ENCODE data around the gene ZNF205. TPM values are rescaled to one million over a fixed set of nuclear protein-coding genes. Genes with fewer than 3 reads are reported as not detected.

Gene ZNF205
- total and polyA plus RNA-seq, 2 experiments from 2014 or later = 16.6 to 29.1 TPM

GRCh38 chr16:3099732-3100499 is 12.5 kb upstream of the ZNF205 start (continued):
- no peak for TF ChIP-seq ZNF462 (CRISPR knock-in tag; IDR thresholded peaks at IDR 0.05)
- TF ChIP-seq ZNF331 (CRISPR knock-in tag; IDR thresholded peaks at IDR 0.05; ENCODE audit: low read depth) = no peak
- TF ChIP-seq ETS1 (IDR thresholded peaks at IDR 0.05) = peak; percentile 43; the same call in 1 of the 2 replicates
- no peak for TF ChIP-seq EZH2 (IDR thresholded peaks at IDR 0.05; ENCODE audit: low read depth, unreplicated experiment)

- peak; percentile 2 for ATAC-seq
- Histone ChIP-seq H3K27me3 (ENCODE audit: insufficient read depth) (no peaks in the 10 kb centered on the region), H3K36me3 (ENCODE audit: insufficient read depth) (no peaks in the 10 kb centered on the region), H3K27ac (ENCODE audit: low read depth) (peak overlapping the region; percentile 95), H2AFZ (no peak overlapping the region), H3F3A (replicated peaks; ENCODE audit: low read depth) (peaks cover 49% of the 10 kb centered on the region), H3K4me3 (peak overlapping the region; percentile 32; the same call in 1 of the 2 replicates), H4K20me1 (replicated peaks; ENCODE audit: insufficient read depth) (no peaks in the 10 kb centered on the region), H3K79me2 (replicated peaks; ENCODE audit: insufficient read depth) (peaks cover 21% of the 10 kb centered on the region), H3K4me1 (ENCODE audit: insufficient read depth) (peaks cover 46% of the 10 kb centered on the region), H3K4me2 (peak overlapping the region; percentile 69), H3K9me2 (ENCODE audit: insufficient read depth) (no peaks in the 10 kb centered on the region)
- H3K27ac Mint-ChIP-seq = peak overlapping the region; percentile 87
- DNase-seq (ENCODE audit: low spot score) = peak; percentile 90
- H3K27me3 Mint-ChIP-seq (ENCODE audit: insufficient read depth, low read depth, poor library complexity) = peaks cover 35% of the 10 kb centered on the region
- H3K36me3 Mint-ChIP-seq (ENCODE audit: low read depth) = peaks cover 25% of the 10 kb centered on the region
- no peaks in the 10 kb centered on the region; the same call in 1 of the 3 replicates for H3K9me3 Mint-ChIP-seq
- peaks cover 50% of the 10 kb centered on the region for H3K4me1 Mint-ChIP-seq
- H3K4me3 Mint-ChIP-seq = peak overlapping the region; percentile 43; the same call in 2 of the 3 replicates
- no peak for TF ChIP-seq ETS1 (IDR thresholded peaks at IDR 0.05)
- TF ChIP-seq JUNB (IDR thresholded peaks at IDR 0.05; ENCODE audit: unreplicated experiment) = no peak
- TF ChIP-seq CREB1 (CRISPR knock-in tag; IDR thresholded peaks at IDR 0.05; ENCODE audit: low read depth) = peak; percentile 51; the same call in 1 of the 2 replicates
- TF ChIP-seq EZH2phosphoT487 (IDR thresholded peaks at IDR 0.05; ENCODE audit: unreplicated experiment) = no peak
- TF ChIP-seq NANOG (IDR thresholded peaks at IDR 0.05; ENCODE audit: borderline replicate concordance) = 0 out of 2 replicates have a peak, but pooled peaks have one; percentile 3
- no peak for TF ChIP-seq REST (IDR thresholded peaks at IDR 0.05; ENCODE audit: unreplicated experiment)
- TF ChIP-seq EZH2 (IDR thresholded peaks at IDR 0.05; ENCODE audit: low read depth, unreplicated experiment) = no peak
Measured at GRCh38 chr16:3101018-3101840, 11.2 kb upstream of the ZNF205 start.
